ENCODE data around the gene FBN3. TPM values are rescaled to one million over a fixed set of nuclear protein-coding genes. Genes with fewer than 3 reads are reported as not detected.

Gene FBN3
- total RNA-seq, 1 experiment from 2014 or later: 0.10 TPM

DNA sequence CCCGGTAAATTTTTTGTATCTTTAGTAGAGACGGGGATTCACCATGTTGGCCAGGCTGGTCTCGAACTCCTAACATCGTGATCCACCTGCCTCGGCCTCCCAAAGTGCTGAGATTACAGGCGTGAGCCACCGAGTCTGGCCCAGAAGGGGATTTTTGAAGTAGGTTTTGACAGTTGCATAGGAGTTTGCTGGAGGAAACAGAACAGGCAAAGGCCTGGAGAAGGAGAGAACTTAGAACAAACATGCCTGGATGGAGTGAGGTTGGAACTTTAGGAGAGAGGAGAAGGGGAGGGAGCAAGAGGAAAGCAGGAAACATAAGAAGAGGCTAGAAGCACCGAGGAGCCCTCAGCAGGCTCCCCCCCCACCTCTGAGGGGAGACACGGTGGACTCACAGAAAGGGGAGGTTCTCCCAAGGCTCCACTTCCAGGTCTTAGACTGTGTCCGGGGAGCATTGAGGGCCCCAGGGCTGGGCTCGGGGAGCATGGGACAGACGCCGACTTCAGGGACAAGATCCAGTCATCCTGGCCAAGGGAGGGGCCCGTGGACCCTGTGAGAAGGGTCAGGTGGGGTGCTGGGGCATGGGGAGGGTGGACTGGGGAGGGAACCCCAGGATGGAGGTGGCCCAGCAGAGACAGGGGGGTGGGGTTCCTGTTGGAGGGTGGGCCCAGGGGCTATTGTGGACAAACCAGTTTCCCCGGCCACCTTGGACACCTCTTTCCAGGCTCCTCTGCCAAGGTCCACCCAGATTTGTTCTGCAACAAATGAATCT is 1.8 kb upstream of the FBN3 start:
- TF ChIP-seq TCF7L2 (IDR thresholded peaks at IDR 0.05; ENCODE audit: low read depth, low read length) (no peak), POLR2AphosphoS5 (IDR thresholded peaks at IDR 0.05; ENCODE audit: low read depth, low read length) (no peak)
- TF ChIP-seq, protein P1, sequence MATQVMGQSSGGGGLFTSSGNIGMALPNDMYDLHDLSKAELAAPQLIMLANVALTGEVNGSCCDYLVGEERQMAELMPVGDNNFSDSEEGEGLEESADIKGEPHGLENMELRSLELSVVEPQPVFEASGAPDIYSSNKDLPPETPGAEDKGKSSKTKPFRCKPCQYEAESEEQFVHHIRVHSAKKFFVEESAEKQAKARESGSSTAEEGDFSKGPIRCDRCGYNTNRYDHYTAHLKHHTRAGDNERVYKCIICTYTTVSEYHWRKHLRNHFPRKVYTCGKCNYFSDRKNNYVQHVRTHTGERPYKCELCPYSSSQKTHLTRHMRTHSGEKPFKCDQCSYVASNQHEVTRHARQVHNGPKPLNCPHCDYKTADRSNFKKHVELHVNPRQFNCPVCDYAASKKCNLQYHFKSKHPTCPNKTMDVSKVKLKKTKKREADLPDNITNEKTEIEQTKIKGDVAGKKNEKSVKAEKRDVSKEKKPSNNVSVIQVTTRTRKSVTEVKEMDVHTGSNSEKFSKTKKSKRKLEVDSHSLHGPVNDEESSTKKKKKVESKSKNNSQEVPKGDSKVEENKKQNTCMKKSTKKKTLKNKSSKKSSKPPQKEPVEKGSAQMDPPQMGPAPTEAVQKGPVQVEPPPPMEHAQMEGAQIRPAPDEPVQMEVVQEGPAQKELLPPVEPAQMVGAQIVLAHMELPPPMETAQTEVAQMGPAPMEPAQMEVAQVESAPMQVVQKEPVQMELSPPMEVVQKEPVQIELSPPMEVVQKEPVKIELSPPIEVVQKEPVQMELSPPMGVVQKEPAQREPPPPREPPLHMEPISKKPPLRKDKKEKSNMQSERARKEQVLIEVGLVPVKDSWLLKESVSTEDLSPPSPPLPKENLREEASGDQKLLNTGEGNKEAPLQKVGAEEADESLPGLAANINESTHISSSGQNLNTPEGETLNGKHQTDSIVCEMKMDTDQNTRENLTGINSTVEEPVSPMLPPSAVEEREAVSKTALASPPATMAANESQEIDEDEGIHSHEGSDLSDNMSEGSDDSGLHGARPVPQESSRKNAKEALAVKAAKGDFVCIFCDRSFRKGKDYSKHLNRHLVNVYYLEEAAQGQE (IDR thresholded peaks at IDR 0.05; ENCODE audit: insufficient read depth in 1 of 2, low read depth in 2 of 2, low read length in 1 of 2): no peak
- Histone ChIP-seq H3K36me3 (ENCODE audit: control insufficient read depth, insufficient read depth, low read length) (no peaks in the 10 kb centered on the region), H3K4me3 (ENCODE audit: low read depth in 2 of 2, low read length in 2 of 2) (no peak overlapping the region), H3K27ac (ENCODE audit: low read length) (no peak overlapping the region), H3K4me1 (ENCODE audit: control insufficient read depth, insufficient read depth, low read length) (peaks cover 10% of the 10 kb centered on the region), H3K27me3 (ENCODE audit: control insufficient read depth, insufficient read depth, low read length) (no peaks in the 10 kb centered on the region), H3K9me3 (ENCODE audit: control insufficient read depth, insufficient read depth, low read depth, low read length) (no peaks in the 10 kb centered on the region)
- ChIA-PET POLR2A (no interaction called here), CTCF (no interaction called here)
- intact Hi-C loops (cut with micrococcal nuclease; ENCODE audit: unreplicated experiment) (no loop called here), in situ Hi-C loops (cut with HindIII; ENCODE audit: low pct_unique_long_range_greater_than_20kb, low sequenced_read_pairs) (no loop called here)
- DNase-seq (ENCODE audit: low read depth, low spot score): no peak
- no peak for ATAC-seq
- no TSS peak for BruUV-seq (replicated peaks)

DNA sequence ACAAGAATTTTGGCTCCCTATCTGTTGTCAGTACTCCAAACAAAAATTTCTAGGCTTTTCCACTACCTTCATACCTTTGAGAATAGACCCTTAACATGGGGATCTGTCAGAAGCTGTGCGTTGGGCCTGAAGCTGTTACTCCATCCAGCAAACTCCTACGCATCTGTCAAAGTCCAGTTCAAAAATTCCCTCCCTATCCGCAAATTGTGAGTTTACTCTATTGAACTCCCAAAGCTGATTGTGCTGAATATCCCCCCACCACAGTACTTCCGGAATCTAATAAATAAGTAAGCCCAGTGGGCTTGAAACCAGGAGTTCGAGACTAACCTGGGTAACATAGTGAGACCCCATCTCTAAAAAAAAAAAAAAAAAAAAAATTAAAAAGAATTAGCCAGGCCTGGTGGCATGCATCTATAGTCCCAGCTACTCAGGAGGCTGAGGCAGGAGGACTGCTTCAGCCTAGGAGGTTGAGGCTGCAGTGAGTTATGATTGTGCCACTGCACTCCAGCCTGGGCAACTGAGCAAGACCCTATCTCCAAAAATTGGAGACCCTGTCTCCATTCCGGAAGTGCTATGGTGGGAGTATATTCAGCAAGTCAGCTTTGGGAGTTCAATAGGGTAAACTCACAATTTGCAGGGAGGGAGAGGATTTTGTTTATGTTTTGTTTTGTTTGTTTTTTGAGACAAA is 930 bp upstream of the FBN3 start:
- H3K4me3 ChIP-seq (ENCODE audit: low read depth in 2 of 2, low read length in 2 of 2): no peak overlapping the region
- no peaks in the 10 kb centered on the region for H3K9me3 ChIP-seq (ENCODE audit: control insufficient read depth, insufficient read depth, low read depth, low read length)
- CTCF ChIA-PET: no interaction called here
- TF ChIP-seq, protein P2, sequence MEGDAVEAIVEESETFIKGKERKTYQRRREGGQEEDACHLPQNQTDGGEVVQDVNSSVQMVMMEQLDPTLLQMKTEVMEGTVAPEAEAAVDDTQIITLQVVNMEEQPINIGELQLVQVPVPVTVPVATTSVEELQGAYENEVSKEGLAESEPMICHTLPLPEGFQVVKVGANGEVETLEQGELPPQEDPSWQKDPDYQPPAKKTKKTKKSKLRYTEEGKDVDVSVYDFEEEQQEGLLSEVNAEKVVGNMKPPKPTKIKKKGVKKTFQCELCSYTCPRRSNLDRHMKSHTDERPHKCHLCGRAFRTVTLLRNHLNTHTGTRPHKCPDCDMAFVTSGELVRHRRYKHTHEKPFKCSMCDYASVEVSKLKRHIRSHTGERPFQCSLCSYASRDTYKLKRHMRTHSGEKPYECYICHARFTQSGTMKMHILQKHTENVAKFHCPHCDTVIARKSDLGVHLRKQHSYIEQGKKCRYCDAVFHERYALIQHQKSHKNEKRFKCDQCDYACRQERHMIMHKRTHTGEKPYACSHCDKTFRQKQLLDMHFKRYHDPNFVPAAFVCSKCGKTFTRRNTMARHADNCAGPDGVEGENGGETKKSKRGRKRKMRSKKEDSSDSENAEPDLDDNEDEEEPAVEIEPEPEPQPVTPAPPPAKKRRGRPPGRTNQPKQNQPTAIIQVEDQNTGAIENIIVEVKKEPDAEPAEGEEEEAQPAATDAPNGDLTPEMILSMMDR (IDR thresholded peaks at IDR 0.05): no peak
- no peak for TF ChIP-seq POLR2AphosphoS5 (IDR thresholded peaks at IDR 0.05; ENCODE audit: low read depth, low read length)
- no peak for TF ChIP-seq TCF7L2 (IDR thresholded peaks at IDR 0.05; ENCODE audit: low read depth, low read length)
- TF ChIP-seq, protein P1 (IDR thresholded peaks at IDR 0.05; ENCODE audit: insufficient read depth in 1 of 2, low read depth in 2 of 2, low read length in 1 of 2): no peak
- no peak for TF ChIP-seq SIN3A (IDR thresholded peaks at IDR 0.05; ENCODE audit: borderline replicate concordance, insufficient read depth, low read depth, low read length)
- no peak overlapping the region for H3K27ac ChIP-seq (ENCODE audit: low read length)
- H3K36me3 ChIP-seq (ENCODE audit: control insufficient read depth, insufficient read depth, low read length): no peaks in the 10 kb centered on the region
- no TSS peak for BruUV-seq (replicated peaks)
- no peak for DNase-seq (ENCODE audit: low read depth, low spot score)
- in situ Hi-C loops (cut with HindIII; ENCODE audit: low pct_unique_long_range_greater_than_20kb, low sequenced_read_pairs) (no loop called here), intact Hi-C loops (cut with micrococcal nuclease; ENCODE audit: unreplicated experiment) (no loop called here)
- POLR2A ChIA-PET: no interaction called here
- no peaks in the 10 kb centered on the region for H3K27me3 ChIP-seq (ENCODE audit: control insufficient read depth, insufficient read depth, low read length)
- H3K4me1 ChIP-seq (ENCODE audit: control insufficient read depth, insufficient read depth, low read length): peaks cover 8% of the 10 kb centered on the region
- ATAC-seq: no peak

All from Panc1 (cell line).